HepG2 (cell line): ENCODE results near the gene DLX6. TPM values are rescaled to one million over a fixed set of nuclear protein-coding genes. Genes with fewer than 3 reads are reported as not detected.

Experiments used
- ATAC-seq: fragments of 200-7000 bp; cut with Tn5 transposase; 3 replicates; pipeline ENCODE4 v1.9.1; 2020; ENCODE audit warnings: mild to moderate bottlenecking, moderate library complexity
- BruUV-seq: library from RNA; stranded (reverse); fragments of 400-500 nt; replicated peaks from 2 replicates; lab custom pipeline; 2021; lab: Mats Ljungman, UMichigan
- CTCF ChIA-PET: fragments of 300-600 bp; formaldehyde crosslinking; extraction: SDS; loops from one replicate; lab custom pipeline; 2021; ENCODE audit warnings: low total read pairs, inconsistent platforms, low intra/inter-chr PET ratio; lab: Yijun Ruan, JAX
- POLR2A ChIA-PET: fragments of 350-600 bp; sonication (Branson Sonifier 250); formaldehyde crosslinking; loops from one replicate; lab custom pipeline; 2020; ENCODE audit warnings: antibody characterized with exemption, inconsistent platforms; lab: Yijun Ruan, JAX
- DNase-seq: peaks from one replicate; pipeline ENCODE4 v3.0.0-alpha.2; 2015; ENCODE audit warnings: low spot score
- FAIRE-seq: peaks from 3 replicates; lab custom pipeline; 2011; peaks lifted over from hg19 to GRCh38; lab: Jason Lieb, UNC
- H2AFZ ChIP-seq: one replicate; pipeline ENCODE4 v1.6.1; 2011; ENCODE audit warnings: low read length, inconsistent platforms
- H3K27ac ChIP-seq: fragments of 300-600 bp; 3 replicates; pipeline ENCODE4 v1.8.0; 2011; ENCODE audit warnings: mixed run types, mild to moderate bottlenecking, mixed read lengths, low read length, inconsistent platforms; ENCODE audit not compliant: insufficient read depth; ENCODE audit errors: extremely low read length
- H3K27me3 ChIP-seq, 2 experiments: fragments of 200-600 bp in 1 of 2; 2 replicates in 1 of 2; 3 replicates in 1 of 2; pipeline versions ENCODE4 v1.6.0 to v1.8.0; 2011; ENCODE audit warnings: low read length in 2 of 2, mild to moderate bottlenecking in 2 of 2, moderate library complexity in 2 of 2, inconsistent platforms in 1 of 2; ENCODE audit not compliant: insufficient read depth in 2 of 2, control insufficient read depth in 1 of 2
- H3K36me3 ChIP-seq, 2 experiments: fragments of 200-600 bp in 1 of 2; replicated peaks in 1 of 2; 2 replicates in 1 of 2; 3 replicates in 1 of 2; pipeline versions ENCODE4 v1.5.1 to v1.8.0; 2011; ENCODE audit warnings: low read length in 2 of 2, inconsistent platforms in 1 of 2; ENCODE audit not compliant: insufficient read depth in 2 of 2, control insufficient read depth in 1 of 2
- H3K4me1 ChIP-seq: 2 replicates; pipeline ENCODE4 v1.5.1; 2012; ENCODE audit warnings: low read length, inconsistent platforms; ENCODE audit not compliant: insufficient read depth
- H3K4me2 ChIP-seq: 2 replicates; pipeline ENCODE4 v1.6.0; 2011; ENCODE audit warnings: low read depth, low read length, inconsistent platforms
- H3K4me3 ChIP-seq, 3 experiments: fragments of 200-600 bp in 1 of 3; sonication (generic), shearing (Covaris generic) in 1 of 3; replicated peaks in 1 of 3; 2 replicates each; pipeline ENCODE4 v1.5.1; 2011 to 2016; ENCODE audit warnings: low read length in 3 of 3, inconsistent platforms in 2 of 3, low read depth in 2 of 3, mild to moderate bottlenecking in 2 of 3, control low read depth in 1 of 3, mixed read lengths in 1 of 3; ENCODE audit not compliant: insufficient read depth in 1 of 3
- H3K79me2 ChIP-seq: one replicate; pipeline ENCODE4 v1.6.1; 2011; ENCODE audit warnings: low read length, inconsistent platforms; ENCODE audit not compliant: insufficient read depth
- H3K9ac ChIP-seq: 2 replicates; pipeline ENCODE4 v1.6.0; 2011; ENCODE audit warnings: mild to moderate bottlenecking, low read depth, low read length, inconsistent platforms; ENCODE audit not compliant: insufficient read depth
- H3K9me3 ChIP-seq: 2 replicates; pipeline ENCODE4 v1.5.1; 2012; ENCODE audit warnings: mild to moderate bottlenecking, low read length
- H4K20me1 ChIP-seq: 2 replicates; pipeline ENCODE4 v1.6.0; 2011; ENCODE audit warnings: inconsistent platforms, mild to moderate bottlenecking, low read length, moderate library complexity; ENCODE audit not compliant: insufficient read depth
- HDAC1 ChIP-seq: sonication (generic); formaldehyde crosslinking; IDR thresholded peaks from 2 replicates; pipeline ENCODE4 v1.5.1; 2020; ENCODE audit warnings: mild to moderate bottlenecking, missing genetic modification reagents
- JARID2 ChIP-seq: sonication (generic); formaldehyde crosslinking; IDR thresholded peaks from 2 replicates; pipeline ENCODE4 v1.8.1; 2023; ENCODE audit warnings: missing genetic modification reagents, inconsistent platforms; ENCODE audit not compliant: insufficient replicate concordance
- KDM6A ChIP-seq: IDR thresholded peaks from 2 replicates; pipeline ENCODE4 v1.6.1; 2016; ENCODE audit warnings: low read depth
- MNT ChIP-seq: fragments of 450-650 bp; IDR thresholded peaks from 2 replicates; pipeline ENCODE4 v1.6.1; 2016
- MTF2 ChIP-seq: sonication (generic); formaldehyde crosslinking; IDR thresholded peaks from 2 replicates; pipeline ENCODE4 v1.5.0; 2020; ENCODE audit warnings: missing genetic modification reagents, borderline replicate concordance
- MZF1 ChIP-seq: sonication (generic); formaldehyde crosslinking; IDR thresholded peaks from 2 replicates; pipeline ENCODE4 v1.8.1; 2023; ENCODE audit warnings: mild to moderate bottlenecking, missing genetic modification reagents, borderline replicate concordance
- NFATC3 ChIP-seq: sonication (generic); formaldehyde crosslinking; IDR thresholded peaks from 2 replicates; pipeline ENCODE4 v1.5.1; 2020; ENCODE audit warnings: mild to moderate bottlenecking, missing genetic modification reagents
- RBFOX2 ChIP-seq: fragments of 200-400 bp; formaldehyde crosslinking; IDR thresholded peaks from 2 replicates; pipeline ENCODE4 v1.6.1; 2017; ENCODE audit warnings: low read depth, mild to moderate bottlenecking, low read length
- YEATS4 ChIP-seq: sonication (generic); formaldehyde crosslinking; IDR thresholded peaks from 2 replicates; pipeline ENCODE4 v1.4.0; 2020; ENCODE audit warnings: missing genetic modification reagents, borderline replicate concordance
- ZBTB46 ChIP-seq: sonication (generic); formaldehyde crosslinking; IDR thresholded peaks from 2 replicates; pipeline ENCODE4 v1.4.0; 2020; ENCODE audit warnings: mild to moderate bottlenecking, missing genetic modification reagents, borderline replicate concordance
- ZNF317 ChIP-seq: sonication (generic); formaldehyde crosslinking; IDR thresholded peaks from 2 replicates; pipeline ENCODE4 v1.5.0; 2020; ENCODE audit warnings: mild to moderate bottlenecking, missing genetic modification reagents
- ZNF549 ChIP-seq: sonication (generic); formaldehyde crosslinking; IDR thresholded peaks from 2 replicates; pipeline ENCODE4 v1.5.0; 2020; ENCODE audit warnings: missing genetic modification reagents
- ZNF564 ChIP-seq: sonication (generic); formaldehyde crosslinking; IDR thresholded peaks from 2 replicates; pipeline ENCODE4 v1.8.1; 2023; ENCODE audit warnings: mild to moderate bottlenecking, missing genetic modification reagents
- ZNF609 ChIP-seq: sonication (generic); formaldehyde crosslinking; IDR thresholded peaks from 2 replicates; pipeline ENCODE4 v1.4.0; 2020; ENCODE audit warnings: mild to moderate bottlenecking, missing genetic modification reagents, borderline replicate concordance
- ZNF678 ChIP-seq: sonication (generic); formaldehyde crosslinking; IDR thresholded peaks from 2 replicates; pipeline ENCODE4 v1.4.0; 2020; ENCODE audit warnings: mild to moderate bottlenecking, missing genetic modification reagents
- ZNF691 ChIP-seq: sonication (generic); formaldehyde crosslinking; IDR thresholded peaks from 2 replicates; pipeline ENCODE4 v1.4.0; 2020; ENCODE audit warnings: missing genetic modification reagents, low read depth, mild to moderate bottlenecking, borderline replicate concordance
- WGBS: methylation state at CpG from one replicate; pipeline ENCODE4 v1.1.6; 2017; ENCODE audit warnings: low lambda C conversion rate; 5-methylcytosine and 5-hydroxymethylcytosine counted together
- in situ Hi-C: cut with HindIII; loops from 2 replicates; pipeline ENCODE4 v1.10.0; 2017; ENCODE audit warnings: low pct_unique_long_range_greater_than_20kb; ENCODE audit not compliant: extremely low pct_ligation_motif_present
- intact Hi-C: fragments of 100-400 bp; cut with micrococcal nuclease; formaldehyde crosslinking; loops from one replicate; pipeline ENCODE4 v1.10.0; 2022; ENCODE audit not compliant: unreplicated experiment
- polyA plus RNA-seq, 8 experiments: library from polyadenylated mRNA; depleted of rRNA in 3 of 8; stranded (reverse) in 7 of 8; unstranded in 1 of 8; fragments of >200 nt; fragmentation: Illumina TruSeq in 4 of 8; extraction: Trizol in 4 of 8; gene quantifications; 2 replicates each; pipeline versions ENCODE4 v1.2.1 to v1.2.3, GENCODE V29; 2011 to 2016; ENCODE audit warnings: low read depth in 4 of 8, missing spikeins in 1 of 8, mixed read lengths in 1 of 8; ENCODE audit not compliant: insufficient read depth in 1 of 8
- total RNA-seq, 5 experiments: library from RNA; depleted of rRNA; stranded (reverse); fragments of >200 nt; fragmentation: Illumina TruSeq; extraction: Trizol; gene quantifications; 2 replicates each; pipeline ENCODE4 v1.2.3, GENCODE V29; 2016; ENCODE audit warnings: low read depth in 1 of 5

Gene DLX6
- total and polyA plus RNA-seq, 2 of the 13 experiments (the other 11 are each of a cell fraction or from before 2014, with no cell fraction given), result 3.5 to 5.5 TPM

GRCh38 chr7:97019710-97020225 lies 14.4 kb downstream of the DLX6 start:
- Histone ChIP-seq H3K9me3 (no peaks in the 10 kb centered on the region), H3K4me2 (no peak overlapping the region), H3K36me3 (no peaks in the 10 kb centered on the region), H3K9ac (no peak overlapping the region), H3K79me2 (no peaks in the 10 kb centered on the region), H3K4me1 (peaks cover 35% of the 10 kb centered on the region), H4K20me1 (no peaks in the 10 kb centered on the region), H3K27ac (no peak overlapping the region), H2AFZ (no peak overlapping the region), H3K4me3 (no peak overlapping the region), H3K27me3 (peaks cover 0 to 14% of the 10 kb centered on the region in 2 experiments; a peak in 3 of 5 replicates)
- FAIRE-seq (no peak), DNase-seq (no peak), ATAC-seq (no peak)
- intact Hi-C loops (loop anchor here (5.0 to 10.0 kb wide), 4 partner anchors 67 to 795 kb away; partner anchors contain the start of gene SEM1), in situ Hi-C loops (loop anchor here (10.0 to 25.0 kb wide), 4 partner anchors 235 to 945 kb away; partner anchors contain the start of gene SLC25A13)
- ChIA-PET POLR2A (interaction anchor here (6.6 kb wide), 1 partner anchor 13 kb away, joined by 163 read pairs; the partner anchor contains the start of gene DLX6), CTCF (no interaction called here)
- WGBS, result 93% methylated on average over 5 of the region's 5 CpGs
- no TSS peak for BruUV-seq
- TF ChIP-seq HDAC1 (CRISPR knock-in tag), result no peak
- TF ChIP-seq ZNF549 (CRISPR knock-in tag), result no peak
- TF ChIP-seq ZNF564 (CRISPR knock-in tag), result no peak
- no peak for TF ChIP-seq KDM6A (CRISPR knock-in tag)
- TF ChIP-seq ZNF317 (CRISPR knock-in tag), result no peak
- no peak for TF ChIP-seq ZBTB46 (CRISPR knock-in tag)
- no peak for TF ChIP-seq RBFOX2
- TF ChIP-seq MNT, result no peak
- no peak for TF ChIP-seq NFATC3 (CRISPR knock-in tag)
- no peak for TF ChIP-seq YEATS4 (CRISPR knock-in tag)
- no peak for TF ChIP-seq MTF2 (CRISPR knock-in tag)
- TF ChIP-seq ZNF691 (CRISPR knock-in tag), result no peak
- no peak for TF ChIP-seq ZNF609 (CRISPR knock-in tag)
- no peak for TF ChIP-seq ZNF678
- no peak for TF ChIP-seq MZF1 (CRISPR knock-in tag)
- TF ChIP-seq JARID2 (CRISPR knock-in tag), result no peak
